Mesenchymal stem cell (in vitro differentiated cells and primary cell): ENCODE data around the gene CDH24.
A peak's percentile ranks its signal among the peaks of the same experiment; 100 is the strongest.

Experiments
- DNase-seq: peaks from one replicate; pipeline ENCODE4 v3.0.0-alpha.2; 2013
- H2AFZ ChIP-seq: one replicate; pipeline ENCODE4 v1.6.1; 2013; ENCODE audit warnings: low read depth, mild to moderate bottlenecking, control low read depth, inconsistent platforms, low read length, moderate library complexity
- H2AK5ac ChIP-seq: 2 replicates; pipeline ENCODE4 v1.6.1; 2013; ENCODE audit warnings: low read length, moderate library complexity, mild to moderate bottlenecking, inconsistent platforms; ENCODE audit not compliant: severe bottlenecking
- H2BK120ac ChIP-seq: one replicate; pipeline ENCODE4 v1.6.1; 2013; ENCODE audit warnings: low read depth, mild to moderate bottlenecking, inconsistent platforms, low read length, moderate library complexity
- H2BK12ac ChIP-seq, 2 experiments: one replicate each; pipeline ENCODE4 v1.6.1; 2013; ENCODE audit warnings: inconsistent platforms in 2 of 2, low read length in 2 of 2, mild to moderate bottlenecking in 2 of 2, moderate library complexity in 2 of 2, control low read depth in 1 of 2
- H2BK15ac ChIP-seq: one replicate; pipeline ENCODE4 v1.6.1; 2013; ENCODE audit warnings: mild to moderate bottlenecking, low read depth, inconsistent platforms; ENCODE audit not compliant: poor library complexity, severe bottlenecking
- H2BK5ac ChIP-seq: 2 replicates; pipeline ENCODE4 v1.6.1; 2013; ENCODE audit warnings: low read depth, mild to moderate bottlenecking, low read length, control low read depth, inconsistent platforms; ENCODE audit not compliant: poor library complexity, severe bottlenecking
- H3K14ac ChIP-seq, 2 experiments: one replicate each; pipeline ENCODE4 v1.6.1; 2013; ENCODE audit warnings: inconsistent platforms in 2 of 2, low read length in 2 of 2, control low read depth in 1 of 2, mild to moderate bottlenecking in 1 of 2, moderate library complexity in 1 of 2
- H3K18ac ChIP-seq, 2 experiments: one replicate each; pipeline ENCODE4 v1.6.1; 2013; ENCODE audit warnings: inconsistent platforms in 2 of 2, low read length in 2 of 2, control low read depth in 1 of 2, low read depth in 1 of 2, mild to moderate bottlenecking in 1 of 2
- H3K23ac ChIP-seq, 2 experiments: one replicate each; pipeline ENCODE4 v1.6.1; 2013; ENCODE audit warnings: inconsistent platforms in 2 of 2, low read length in 2 of 2, mild to moderate bottlenecking in 2 of 2, moderate library complexity in 2 of 2, control low read depth in 1 of 2
- H3K27ac ChIP-seq: 2 replicates; pipeline ENCODE4 v1.5.1; 2013; ENCODE audit warnings: mild to moderate bottlenecking, moderate library complexity, low read length, control low read depth, inconsistent platforms; ENCODE audit not compliant: poor library complexity, severe bottlenecking
- H3K27me3 ChIP-seq, 2 experiments: 2 replicates each; pipeline versions ENCODE4 v1.6.1 to v1.7.0; 2013; ENCODE audit warnings: low read length in 2 of 2, mild to moderate bottlenecking in 2 of 2, moderate library complexity in 2 of 2, control low read depth in 1 of 2, inconsistent platforms in 1 of 2; ENCODE audit not compliant: control insufficient read depth in 1 of 2, insufficient read depth in 1 of 2
- H3K36me3 ChIP-seq, 2 experiments: 2 replicates each; pipeline versions ENCODE4 v1.6.1 to v1.7.0; 2013; ENCODE audit warnings: low read length in 2 of 2, control low read depth in 1 of 2, inconsistent platforms in 1 of 2, low read depth in 1 of 2, mild to moderate bottlenecking in 1 of 2; ENCODE audit not compliant: insufficient read depth in 2 of 2, control insufficient read depth in 1 of 2
- H3K4ac ChIP-seq, 2 experiments: one replicate each; pipeline ENCODE4 v1.6.1; 2013; ENCODE audit warnings: inconsistent platforms in 2 of 2, low read length in 2 of 2, mild to moderate bottlenecking in 2 of 2, moderate library complexity in 2 of 2, control low read depth in 1 of 2, low read depth in 1 of 2
- H3K4me1 ChIP-seq: 2 replicates; pipeline ENCODE4 v1.6.1; 2013; ENCODE audit warnings: low read depth, low read length, control low read depth; ENCODE audit not compliant: control insufficient read depth, insufficient read depth
- H3K4me2 ChIP-seq: 2 replicates; pipeline ENCODE4 v1.6.1; 2013; ENCODE audit warnings: low read length, mild to moderate bottlenecking, inconsistent platforms; ENCODE audit not compliant: poor library complexity, severe bottlenecking
- H3K4me3 ChIP-seq, 2 experiments: 2 replicates each; pipeline versions ENCODE4 v1.5.1 to v1.7.0; 2013; ENCODE audit warnings: low read length in 2 of 2, mild to moderate bottlenecking in 2 of 2, control low read depth in 1 of 2, low read depth in 1 of 2; ENCODE audit not compliant: insufficient read depth in 1 of 2
- H3K79me1 ChIP-seq: replicated peaks from 2 replicates; pipeline ENCODE4 v1.6.1; 2013; ENCODE audit warnings: mild to moderate bottlenecking, control low read depth, low read length, inconsistent platforms; ENCODE audit not compliant: poor library complexity, severe bottlenecking
- H3K9ac ChIP-seq: 2 replicates; pipeline ENCODE4 v1.7.0; 2013; ENCODE audit warnings: mild to moderate bottlenecking, low read length, moderate library complexity
- H3K9me3 ChIP-seq: 2 replicates; pipeline ENCODE4 v1.7.0; 2013; ENCODE audit warnings: mild to moderate bottlenecking, low read length; ENCODE audit not compliant: control insufficient read depth
- H4K8ac ChIP-seq: one replicate; pipeline ENCODE4 v1.6.1; 2013; ENCODE audit warnings: inconsistent platforms, mild to moderate bottlenecking, low read length, moderate library complexity
- H4K91ac ChIP-seq: one replicate; pipeline ENCODE4 v1.6.1; 2013; ENCODE audit warnings: mild to moderate bottlenecking, low read length, inconsistent platforms
- WGBS: methylation state at CpG from one replicate; pipeline ENCODE4 v1.1.7; 2013; ENCODE audit warnings: mixed read lengths; 5-methylcytosine and 5-hydroxymethylcytosine counted together

CDH24 gene

DNA sequence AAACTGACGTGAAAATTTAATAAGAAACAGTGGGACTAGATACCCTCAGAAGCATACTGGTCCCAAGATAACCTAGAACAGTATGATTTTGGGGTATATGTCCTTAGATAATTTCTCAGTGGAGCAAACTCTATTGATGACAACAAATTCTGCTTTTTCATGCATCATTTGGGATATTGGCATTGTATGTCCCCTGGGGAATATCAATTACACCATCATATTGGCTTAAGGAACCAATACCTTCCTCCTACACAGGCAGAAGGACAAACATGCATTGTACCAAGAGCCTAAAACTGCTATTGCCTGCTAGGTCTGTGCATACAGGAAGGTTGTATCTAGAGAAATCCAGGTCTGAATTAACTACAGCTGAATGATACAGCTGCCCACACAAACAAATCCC is 17.6 kb upstream of the CDH24 start:
- no peak overlapping the region for H3K18ac ChIP-seq
- H3K4me2 ChIP-seq = no peak overlapping the region
- H3K4me3 ChIP-seq = no peak overlapping the region
- no peak overlapping the region for H2BK12ac ChIP-seq
- H2BK120ac ChIP-seq = no peak overlapping the region
- H4K91ac ChIP-seq = no peak overlapping the region
- H2AK5ac ChIP-seq = no peak overlapping the region
- H3K4ac ChIP-seq = no peak overlapping the region
- H3K14ac ChIP-seq = no peak overlapping the region
- no peak for DNase-seq
- WGBS = 100% methylated on average over 1 of the region's 1 CpG
- peak overlapping the region; percentile 50 for H3K9ac ChIP-seq
- peaks cover 11% of the 10 kb centered on the region for H3K4me1 ChIP-seq
- H4K8ac ChIP-seq = no peak overlapping the region
- no peak overlapping the region for H2AFZ ChIP-seq
- H3K36me3 ChIP-seq = peaks cover 21 to 78% of the 10 kb centered on the region in 2 experiments
- H2BK5ac ChIP-seq = no peak overlapping the region
- H3K23ac ChIP-seq = no peak overlapping the region
- no peak overlapping the region for H2BK15ac ChIP-seq
- H3K27ac ChIP-seq = no peak overlapping the region
- peaks cover 12% of the 10 kb centered on the region for H3K79me1 ChIP-seq
- no peaks in the 10 kb centered on the region for H3K9me3 ChIP-seq
- no peaks in the 10 kb centered on the region for H3K27me3 ChIP-seq

DNA sequence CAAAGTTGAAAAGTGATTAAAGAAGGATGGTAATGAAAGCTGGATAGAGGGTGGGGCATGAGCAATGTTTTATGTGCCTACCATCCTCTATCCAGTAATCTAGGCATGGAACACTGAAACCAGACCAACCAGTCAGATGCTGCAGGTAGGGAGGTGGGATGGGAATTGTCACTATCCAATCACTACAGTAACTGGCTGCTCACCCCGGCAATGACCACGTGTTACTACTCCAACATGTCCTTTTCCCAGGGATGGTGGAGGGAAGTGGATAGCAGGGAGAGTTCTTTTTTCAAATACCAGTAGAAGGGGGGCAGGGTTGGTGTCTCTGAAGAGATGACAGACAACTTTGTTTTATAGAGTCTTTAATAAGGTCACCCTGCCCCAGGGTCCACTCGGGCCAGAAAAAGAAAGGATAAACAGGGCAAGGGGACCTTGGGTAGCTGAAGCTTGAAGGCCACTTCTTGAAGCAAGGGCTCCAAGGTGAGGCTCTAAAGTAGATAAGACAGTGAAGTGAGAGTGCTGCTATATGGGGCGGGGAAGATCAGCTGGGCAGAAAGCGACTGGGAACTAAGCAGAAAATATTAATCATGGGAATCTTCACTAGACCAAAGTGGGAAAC is 14.7 kb upstream of the CDH24 start:
- H3K23ac ChIP-seq = no peak overlapping the region
- no peaks in the 10 kb centered on the region for H3K27me3 ChIP-seq
- H2BK5ac ChIP-seq = no peak overlapping the region
- no peak overlapping the region for H4K8ac ChIP-seq
- H3K4me2 ChIP-seq = no peak overlapping the region
- WGBS = 75% methylated on average over 3 of the region's 5 CpGs
- H4K91ac ChIP-seq = no peak overlapping the region
- peak overlapping the region in 1 of 2 experiments; percentile 96 for H3K18ac ChIP-seq
- DNase-seq = no peak
- peak overlapping the region; percentile 63 for H3K27ac ChIP-seq
- peaks cover 22% of the 10 kb centered on the region for H3K4me1 ChIP-seq
- H3K79me1 ChIP-seq = peaks cover 12% of the 10 kb centered on the region
- peak overlapping the region; percentile 99 for H3K9ac ChIP-seq
- H2BK12ac ChIP-seq = peak overlapping the region in 1 of 2 experiments; percentile 70
- H3K4me3 ChIP-seq = peak overlapping the region in 1 of 2 experiments; percentile 97
- H2BK15ac ChIP-seq = peak overlapping the region; percentile 8
- peaks cover 35 to 79% of the 10 kb centered on the region in 2 experiments for H3K36me3 ChIP-seq
- peak overlapping the region in 1 of 2 experiments; percentile 54 for H3K4ac ChIP-seq
- no peaks in the 10 kb centered on the region for H3K9me3 ChIP-seq
- no peak overlapping the region for H3K14ac ChIP-seq
- no peak overlapping the region for H2AFZ ChIP-seq
- H2AK5ac ChIP-seq = peak overlapping the region; percentile 79
- H2BK120ac ChIP-seq = no peak overlapping the region

DNA sequence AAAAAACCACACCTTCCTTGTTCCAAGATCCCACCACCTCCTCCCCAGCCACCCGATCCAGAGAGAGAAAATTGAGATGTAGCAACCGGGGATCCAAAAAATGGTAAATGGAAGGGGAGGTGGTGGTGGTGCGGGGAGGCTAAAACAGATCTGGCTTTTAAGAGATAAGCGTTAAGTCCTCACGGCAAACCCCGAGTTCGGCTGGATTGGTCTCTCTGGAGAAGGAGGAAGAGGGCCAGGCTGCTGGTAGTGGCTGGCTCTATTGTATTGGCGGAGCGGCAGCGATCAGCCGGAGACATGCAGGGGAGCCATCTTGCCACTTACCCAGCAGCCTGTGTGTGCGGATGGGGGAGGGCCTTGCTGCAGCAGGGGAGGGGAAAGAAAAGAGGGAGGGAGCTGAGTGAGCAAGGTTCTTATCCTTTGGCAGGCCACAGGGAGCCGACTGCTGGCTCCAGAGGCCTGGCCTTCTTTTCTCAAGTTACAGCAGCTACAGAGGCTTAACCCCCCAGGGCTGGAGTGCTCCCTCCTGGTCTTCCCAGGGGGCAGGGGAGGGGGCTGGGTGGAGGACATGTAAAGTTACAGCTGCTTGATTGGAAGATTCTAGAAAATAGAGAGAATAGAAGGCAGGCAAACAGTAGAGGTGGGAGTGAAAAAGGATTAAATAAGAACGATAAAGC is 14.1 kb upstream of the CDH24 start:
- peaks cover 23% of the 10 kb centered on the region for H3K4me1 ChIP-seq
- H3K4me2 ChIP-seq = peak overlapping the region; percentile 95
- H2AK5ac ChIP-seq = peak overlapping the region; percentile 75
- H3K14ac ChIP-seq = peak overlapping the region in 1 of 2 experiments; percentile 22
- H2BK15ac ChIP-seq = no peak overlapping the region
- H2AFZ ChIP-seq = no peak overlapping the region
- peak overlapping the region; percentile 72 for H4K8ac ChIP-seq
- H3K4me3 ChIP-seq = peak overlapping the region; percentile 70 to 97
- H3K27ac ChIP-seq = peak overlapping the region; percentile 87
- H3K27me3 ChIP-seq = no peaks in the 10 kb centered on the region
- peaks cover 9% of the 10 kb centered on the region for H3K79me1 ChIP-seq
- peak overlapping the region; percentile 7 for H2BK120ac ChIP-seq
- DNase-seq = peak; percentile 94
- peak overlapping the region; percentile 85 for H2BK5ac ChIP-seq
- H3K23ac ChIP-seq = no peak overlapping the region
- H4K91ac ChIP-seq = no peak overlapping the region
- H3K9ac ChIP-seq = peak overlapping the region; percentile 99
- peak overlapping the region; percentile 72 to 94 for H3K18ac ChIP-seq
- H3K9me3 ChIP-seq = no peaks in the 10 kb centered on the region
- H3K4ac ChIP-seq = peak overlapping the region; percentile 48 to 93
- 5% methylated on average over 14 of the region's 14 CpGs for WGBS
- peaks cover 41 to 78% of the 10 kb centered on the region in 2 experiments for H3K36me3 ChIP-seq
- H2BK12ac ChIP-seq = no peak overlapping the region
